GM21390 (cell line): ENCODE data around the gene ADGRF1.
"Not testable (repeated sequence)": the region's sequence is repeated elsewhere in the genome, so short reads cannot be mapped to it uniquely, and the experiment has no call there.

Source experiments
- ATAC-seq: cut with Tn5 transposase; IDR thresholded peaks from one replicate; pipeline ENCODE4 v1.9.1; 2021; ENCODE audit not compliant: unreplicated experiment

The ADGRF1 gene

DNA sequence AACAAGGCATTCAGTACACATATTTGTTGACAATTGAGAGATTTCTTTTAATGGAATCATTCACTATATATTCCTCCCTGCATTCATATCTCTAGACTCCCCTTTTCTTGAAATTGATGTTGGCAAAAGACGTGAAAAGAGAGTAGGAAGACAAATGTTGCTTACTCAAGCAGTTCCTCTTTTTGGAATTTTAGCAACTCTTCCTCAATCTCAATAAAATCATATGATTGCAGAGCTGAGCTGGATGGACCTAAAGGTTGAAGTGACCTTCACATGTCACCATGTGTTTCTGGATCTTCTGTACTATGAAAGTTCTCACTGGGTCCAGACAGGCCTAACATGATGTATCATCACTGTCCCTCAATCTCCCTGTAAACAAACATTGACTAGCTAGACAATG lies 18.6 kb downstream of the ADGRF1 start:
- no peak for ATAC-seq

DNA sequence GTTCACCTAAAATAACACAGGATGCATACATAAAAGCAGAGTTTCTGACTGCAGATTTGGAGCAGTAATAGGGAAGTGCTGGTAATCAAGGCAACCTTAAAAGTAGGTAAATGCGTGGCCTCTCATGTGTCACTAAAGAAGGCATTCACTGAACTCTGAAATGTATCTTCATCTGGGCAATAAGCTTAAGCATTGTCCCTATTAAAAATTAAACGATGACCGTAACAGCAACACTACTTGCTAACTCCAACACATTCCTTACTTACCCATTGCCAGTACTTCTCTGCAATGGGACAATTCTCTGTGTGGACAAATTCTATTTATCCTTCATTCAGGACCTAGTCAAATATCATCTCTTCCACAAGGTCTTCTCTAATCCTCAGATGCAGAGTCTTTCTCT lies 19.9 kb downstream of the ADGRF1 start:
- no peak for ATAC-seq

DNA sequence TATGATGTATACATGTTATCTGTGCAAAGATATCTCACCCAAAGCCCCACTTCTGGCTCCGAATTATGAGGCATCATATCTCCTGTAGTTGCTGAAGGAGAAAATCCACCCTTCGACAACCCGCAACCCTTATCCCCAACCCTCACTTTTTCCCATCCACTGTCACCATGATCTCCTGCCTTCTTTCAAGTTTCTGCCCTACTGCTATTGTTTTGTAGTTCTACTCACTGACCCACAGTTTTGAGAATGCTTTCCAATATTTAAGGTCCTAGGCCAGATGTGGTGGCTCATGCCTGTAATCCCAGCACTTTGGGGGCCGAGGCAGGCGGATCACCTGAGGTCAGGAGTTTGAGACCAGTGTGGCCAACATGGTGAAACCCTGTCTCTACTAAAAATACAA lies 22.2 kb downstream of the ADGRF1 start:
- no peak for ATAC-seq

DNA sequence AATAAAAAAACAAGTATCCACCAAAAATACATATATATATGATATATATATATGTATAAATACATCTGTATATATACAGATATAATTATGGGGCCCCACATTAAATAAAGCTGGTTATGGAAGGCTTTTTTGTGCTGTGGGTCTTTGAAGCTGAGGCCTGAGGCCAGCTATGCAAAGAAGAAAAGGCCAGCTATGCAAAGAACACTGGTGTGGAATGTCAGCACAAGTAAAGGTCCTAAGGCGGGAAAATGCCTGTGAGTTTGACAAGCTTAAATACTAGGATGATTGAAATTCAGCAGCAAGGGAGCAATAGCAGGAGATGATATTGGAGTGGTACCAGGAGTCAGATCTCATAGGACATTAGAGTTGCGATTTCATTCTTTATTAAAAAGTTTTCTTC lies 25.2 kb downstream of the ADGRF1 start:
- no peak for ATAC-seq

DNA sequence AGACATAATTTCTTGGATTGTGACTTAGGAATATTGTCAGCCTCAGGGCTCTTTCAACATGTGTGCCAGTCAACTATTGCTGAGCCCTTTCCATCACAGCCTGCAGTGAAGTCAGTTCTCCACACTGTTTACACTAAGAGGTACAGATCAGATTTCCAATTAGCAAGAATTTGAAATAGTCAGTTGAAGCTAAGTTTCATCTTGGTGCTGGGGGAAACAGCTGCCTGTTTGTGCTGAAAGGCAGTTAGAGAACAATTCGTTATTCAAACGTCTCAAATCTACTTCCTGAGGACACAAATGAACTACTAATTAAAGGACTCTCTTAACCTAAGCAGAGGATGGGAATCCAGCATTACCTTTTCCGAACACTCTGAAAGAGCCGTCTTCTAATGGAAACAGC lies 25.9 kb downstream of the ADGRF1 start:
- no peak for ATAC-seq

DNA sequence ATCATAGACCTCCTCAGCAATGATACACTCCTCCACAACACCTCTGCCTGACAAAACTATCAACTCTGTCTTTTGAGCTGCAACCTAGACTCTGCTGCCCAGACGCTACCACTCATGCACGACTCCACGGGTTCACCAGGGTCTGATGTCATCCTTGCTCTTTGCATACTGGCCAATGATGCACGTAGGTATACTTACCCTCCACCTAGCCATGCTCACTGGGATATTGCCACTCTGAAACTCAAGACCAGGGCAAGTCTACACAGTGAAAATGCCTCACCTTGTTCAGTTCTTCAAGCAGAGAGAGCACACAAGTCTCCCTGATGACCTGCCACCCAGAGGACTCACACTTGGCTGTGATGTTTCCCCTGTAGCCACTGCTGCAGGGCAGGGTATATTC lies 27.7 kb downstream of the ADGRF1 start:
- ATAC-seq, result no peak

DNA sequence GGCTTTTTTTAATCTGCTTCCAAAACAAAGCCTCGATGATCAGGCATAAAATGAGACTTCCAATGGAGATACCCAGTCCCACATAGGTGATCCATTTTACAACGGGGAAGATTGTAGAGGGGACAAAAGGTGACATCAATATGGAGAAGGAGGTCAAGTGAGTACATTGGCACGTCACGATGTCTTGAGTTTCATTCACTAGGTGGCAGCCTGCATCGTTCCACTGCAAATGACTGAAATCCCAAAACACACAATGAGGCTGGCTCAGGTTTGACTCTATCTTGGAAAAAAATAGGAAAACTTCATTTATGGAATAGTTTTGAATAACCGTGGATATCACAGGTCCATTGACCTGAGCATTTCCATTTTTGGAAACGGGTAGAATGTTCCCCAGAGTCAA lies 32.5 kb downstream of the ADGRF1 start:
- ATAC-seq, result no peak

DNA sequence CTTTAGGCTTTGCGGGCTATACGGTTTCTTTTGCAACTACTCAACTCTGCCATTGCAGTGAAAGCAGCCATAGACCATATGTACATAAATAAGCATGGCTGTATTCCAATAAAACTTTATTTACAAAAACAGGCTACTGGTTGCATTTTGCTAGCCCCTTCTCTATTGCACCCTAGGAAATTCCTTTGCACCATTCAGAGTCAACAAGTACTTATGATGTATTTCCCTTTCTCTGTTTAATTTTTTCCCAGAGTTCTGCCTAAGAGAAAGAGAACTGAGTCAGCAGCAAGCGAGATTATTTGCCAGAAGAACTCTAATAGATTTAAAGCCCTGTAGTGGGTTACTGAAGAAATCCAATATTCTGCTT lies 33.8 kb downstream of the ADGRF1 start:
- ATAC-seq, result no peak

DNA sequence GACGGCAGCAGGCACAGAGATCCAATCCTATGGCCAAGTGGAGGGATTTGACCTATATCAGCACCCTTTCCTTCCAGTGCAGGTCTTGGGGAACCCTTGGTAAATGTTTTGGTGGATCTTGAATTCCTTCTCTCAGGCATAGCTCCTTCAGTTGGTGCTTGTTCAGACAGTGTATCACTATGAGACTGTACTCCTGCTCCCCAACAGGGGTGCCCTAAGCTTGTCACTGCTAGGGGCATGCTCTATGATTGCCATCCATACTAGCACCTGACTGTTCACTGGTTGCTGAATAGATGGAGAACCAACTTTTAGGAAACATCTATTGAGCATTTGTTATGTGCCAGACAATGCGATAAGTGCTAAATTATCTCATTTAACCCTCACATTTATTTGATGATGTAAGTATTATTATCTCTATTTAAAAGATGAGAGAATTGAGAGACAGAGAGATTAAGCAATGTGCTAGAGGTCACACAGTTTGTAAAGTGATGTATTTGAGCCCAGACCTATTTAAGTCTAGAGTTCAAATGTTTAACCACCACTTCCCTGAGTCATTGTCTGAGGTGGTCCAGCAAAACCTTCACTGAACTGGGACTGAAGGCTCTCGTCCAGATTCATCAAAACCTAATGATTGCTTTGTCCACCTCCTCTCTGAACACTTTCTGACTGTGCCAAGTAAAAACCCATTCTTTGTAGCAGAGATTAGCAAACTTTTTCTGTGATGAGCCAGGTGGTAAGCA lies 34.3 kb downstream of the ADGRF1 start:
- ATAC-seq, result no peak

DNA sequence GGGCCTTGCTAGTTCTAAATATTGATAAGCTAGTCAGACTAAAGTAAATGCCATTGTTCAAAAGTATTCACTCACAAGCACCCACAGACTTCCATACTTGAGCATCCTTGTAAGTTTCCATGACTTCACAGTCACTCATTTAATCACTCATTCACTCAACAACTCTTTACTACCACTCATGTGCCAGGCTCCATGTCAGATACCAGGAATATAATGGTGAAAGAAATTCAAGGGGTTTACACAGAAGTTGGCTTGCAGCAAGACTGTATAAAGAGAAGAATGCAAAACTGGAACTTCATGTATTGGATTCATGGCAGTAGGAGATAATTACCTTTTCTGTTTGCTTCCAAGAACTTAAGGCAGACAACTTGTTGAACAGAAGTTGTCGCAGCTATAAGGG lies 36.6 kb downstream of the ADGRF1 start:
- ATAC-seq, result no peak

DNA sequence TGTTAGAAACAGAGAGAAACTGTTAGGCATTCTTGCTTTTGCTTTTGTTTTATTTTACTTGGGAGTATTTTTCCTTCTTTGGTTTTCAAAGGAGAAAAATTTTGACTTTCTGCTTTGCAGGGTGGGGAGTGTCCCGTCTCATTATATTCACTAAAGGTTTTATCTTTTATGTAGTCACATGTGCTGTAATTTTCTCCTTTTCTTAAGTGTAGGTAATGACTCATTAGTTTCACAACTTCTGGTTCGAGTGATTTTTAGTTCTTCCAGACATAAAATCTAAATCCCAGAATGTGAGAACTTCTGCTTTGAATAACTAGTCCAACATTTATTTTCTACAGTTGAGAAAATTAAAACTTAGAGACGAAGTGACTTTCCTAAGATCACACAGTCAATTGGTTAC lies 37.7 kb downstream of the ADGRF1 start:
- ATAC-seq, result no peak

DNA sequence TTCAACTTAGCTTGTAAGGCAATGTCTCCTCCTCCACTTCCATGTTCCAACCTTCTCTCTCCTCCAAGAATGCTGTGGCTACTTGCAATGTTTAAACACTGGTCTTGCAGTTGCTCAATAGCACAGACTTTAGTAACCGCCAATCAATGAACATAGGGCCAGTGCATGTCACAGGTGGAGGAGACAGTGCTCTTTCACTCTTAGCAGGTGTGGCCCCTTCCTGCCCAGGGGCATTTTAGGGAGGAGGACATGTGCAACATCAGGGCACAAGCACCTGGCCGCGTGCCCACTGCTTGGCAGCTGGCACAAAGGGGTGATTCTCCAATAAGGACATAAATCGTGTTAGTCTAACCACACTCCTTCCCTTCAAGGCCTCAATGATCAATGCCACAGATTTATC lies 41.3 kb downstream of the ADGRF1 start:
- ATAC-seq, result no peak

DNA sequence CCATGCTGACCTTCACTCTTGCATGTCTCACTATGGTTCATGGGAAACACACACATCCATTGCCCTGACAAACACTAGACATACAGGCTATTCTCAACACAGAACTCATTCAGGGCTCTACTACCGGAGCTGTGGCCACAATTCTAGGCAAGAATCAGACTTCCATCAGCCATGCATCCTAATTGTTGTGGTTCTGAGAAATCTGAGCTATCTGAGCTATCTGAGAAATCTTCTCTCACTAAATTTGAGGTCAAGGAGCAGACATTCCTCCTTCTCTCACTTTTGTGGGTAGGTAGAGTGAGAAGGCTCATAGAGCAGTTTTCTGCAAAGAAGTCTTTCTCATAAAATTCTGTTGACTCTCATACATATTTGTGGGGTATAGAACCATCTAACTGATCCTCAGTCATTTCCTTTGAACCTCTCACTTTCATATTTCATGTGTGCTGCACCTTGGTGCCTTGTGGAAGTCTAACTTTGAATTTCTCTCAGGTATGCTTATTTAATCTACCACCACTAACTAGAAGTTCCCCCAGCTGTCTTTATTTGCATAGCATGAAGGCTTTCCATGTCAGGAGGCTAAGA lies 43.6 kb downstream of the ADGRF1 start:
- no peak for ATAC-seq

DNA sequence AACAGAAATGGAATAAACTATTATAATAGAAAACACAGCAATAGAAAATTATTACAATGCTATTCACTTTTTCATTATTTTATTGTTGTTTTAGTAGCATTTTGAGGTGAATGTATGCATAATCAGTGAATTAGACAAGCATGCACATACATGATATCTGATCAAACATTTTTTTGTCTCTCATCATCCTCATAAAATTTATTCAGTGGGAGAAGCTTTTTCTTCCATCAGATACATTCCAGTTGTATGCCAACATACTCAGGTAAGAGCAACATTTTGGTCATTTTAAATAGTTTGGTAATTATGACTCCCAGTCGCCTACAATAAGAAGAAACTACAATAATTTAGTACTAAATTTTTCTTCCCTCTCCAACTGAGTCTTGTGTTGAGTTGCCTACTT lies 44.5 kb downstream of the ADGRF1 start:
- no peak for ATAC-seq

DNA sequence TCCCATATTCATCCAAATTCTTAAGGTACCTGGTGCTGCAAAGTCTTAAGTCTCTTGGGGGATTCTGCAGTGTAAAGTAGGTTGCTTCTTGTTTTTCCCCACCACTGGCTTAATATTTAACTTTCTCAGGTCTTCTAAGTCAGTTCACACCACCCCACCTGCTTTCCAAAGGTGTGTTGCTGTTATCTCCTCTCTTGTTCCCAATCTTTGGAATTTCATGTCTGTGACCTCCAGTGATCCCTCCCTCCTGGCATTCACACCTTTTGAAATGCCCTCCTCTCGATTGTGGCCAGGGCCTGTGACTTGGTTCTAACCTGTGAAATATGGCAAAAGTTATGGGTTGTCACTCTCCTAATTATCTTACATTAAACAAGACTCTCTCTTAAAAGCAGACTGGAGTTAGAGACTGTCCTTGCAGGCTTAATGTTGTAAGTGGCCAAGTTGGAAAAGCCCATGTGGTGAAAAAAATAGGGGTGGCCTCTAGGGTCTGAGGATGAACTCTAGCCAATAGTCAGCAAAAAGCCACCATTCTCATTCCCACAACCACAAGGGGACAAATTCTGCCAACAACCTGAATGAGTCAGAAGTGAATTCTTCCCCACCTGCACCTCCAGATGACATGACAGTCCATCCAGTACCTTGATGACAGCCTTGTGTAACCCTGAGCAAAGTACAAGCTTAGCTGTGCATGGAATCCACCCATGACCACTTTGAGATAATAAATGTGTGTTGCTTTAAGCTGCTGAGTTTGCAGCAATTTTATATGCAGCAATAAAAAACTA lies 45.1 kb downstream of the ADGRF1 start:
- ATAC-seq, result no peak

DNA sequence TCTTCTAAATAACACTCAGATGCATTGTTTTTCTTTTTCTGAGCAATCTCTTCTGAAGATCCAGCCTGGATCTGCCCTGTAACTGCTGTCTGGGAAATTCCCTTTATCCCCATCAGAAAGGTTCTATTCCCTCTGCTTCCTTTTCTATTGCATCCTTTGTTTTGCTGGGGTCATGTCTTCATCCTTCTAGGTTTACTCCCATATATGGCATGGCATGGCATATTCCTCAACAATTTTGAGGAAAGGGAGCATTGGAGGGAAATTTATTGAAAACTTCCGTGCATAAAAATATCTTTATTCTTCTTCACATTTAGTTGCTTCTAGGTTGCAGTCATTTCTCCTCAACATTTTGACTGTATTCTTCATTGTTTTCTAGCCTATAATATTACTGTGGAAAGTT lies 47.2 kb downstream of the ADGRF1 start:
- ATAC-seq, result no peak

DNA sequence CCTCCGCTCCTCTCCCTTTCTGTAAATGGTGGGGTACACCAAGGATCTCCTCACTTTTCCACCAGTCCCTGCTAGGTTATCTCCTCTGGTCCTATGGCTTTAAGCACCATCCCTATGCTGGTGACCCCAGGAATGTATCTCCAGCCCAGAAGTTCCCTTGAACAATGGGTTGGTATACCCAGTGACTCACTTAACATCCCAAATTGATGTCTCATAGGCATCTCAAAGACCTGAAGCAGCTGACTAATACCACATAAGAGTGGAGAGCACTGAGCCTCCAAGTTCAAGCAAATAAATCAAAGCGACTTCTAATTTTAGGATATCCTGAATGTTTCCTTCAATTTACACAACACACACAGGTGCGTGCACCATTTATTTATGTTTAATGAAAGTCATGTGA lies 48.3 kb downstream of the ADGRF1 start:
- no peak for ATAC-seq

DNA sequence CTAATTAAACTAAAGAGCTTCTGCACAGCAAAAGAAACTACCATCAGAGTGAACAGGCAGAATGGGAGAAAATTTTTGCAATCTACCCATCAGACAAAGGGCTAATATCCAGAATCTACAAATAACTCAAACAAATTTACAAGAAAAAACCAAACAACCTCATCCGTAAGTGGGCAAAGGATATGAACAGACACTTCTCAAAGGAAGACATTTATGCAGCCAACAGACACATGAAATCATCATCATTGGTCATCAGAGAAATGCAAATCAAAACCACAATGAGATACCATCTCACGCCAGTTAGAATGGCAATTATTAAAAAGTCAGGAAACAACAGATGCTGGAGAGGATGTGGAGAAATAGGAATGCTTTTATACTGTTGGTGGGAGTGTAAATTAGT lies 49.7 kb downstream of the ADGRF1 start:
- not testable (repeated sequence) for ATAC-seq

DNA sequence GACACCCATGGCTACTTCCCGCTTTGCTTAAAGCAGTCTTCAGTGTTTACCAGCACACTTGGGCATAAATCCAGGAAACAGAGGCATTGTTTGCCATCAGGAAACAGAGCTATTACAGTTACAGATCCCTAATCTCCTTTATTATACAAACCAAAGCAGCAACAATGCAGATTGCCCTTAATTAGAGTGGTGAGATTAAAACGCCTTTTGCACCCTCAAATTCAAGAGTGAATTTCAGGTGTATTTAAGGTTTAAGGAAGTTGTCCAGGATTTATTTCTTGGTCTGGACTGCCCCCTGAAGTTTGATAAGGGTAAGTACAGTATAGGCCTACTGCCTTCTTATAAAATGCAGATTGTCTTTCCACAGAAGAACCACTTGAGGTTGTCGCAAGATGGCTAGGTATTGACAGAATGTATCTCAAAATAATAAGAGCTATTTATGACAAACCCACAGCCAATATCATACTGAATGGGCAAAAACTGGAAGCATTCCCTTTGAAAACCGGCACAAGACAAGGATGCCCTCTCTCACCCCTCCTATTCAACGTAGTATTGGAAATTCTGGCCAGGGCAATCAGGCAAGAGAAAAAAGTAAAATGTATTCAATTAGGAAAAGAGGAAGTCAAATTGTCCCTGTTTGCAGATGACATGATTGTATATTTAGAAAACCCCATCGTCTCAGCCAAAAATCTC lies 51.2 kb downstream of the ADGRF1 start:
- not testable (repeated sequence) for ATAC-seq

DNA sequence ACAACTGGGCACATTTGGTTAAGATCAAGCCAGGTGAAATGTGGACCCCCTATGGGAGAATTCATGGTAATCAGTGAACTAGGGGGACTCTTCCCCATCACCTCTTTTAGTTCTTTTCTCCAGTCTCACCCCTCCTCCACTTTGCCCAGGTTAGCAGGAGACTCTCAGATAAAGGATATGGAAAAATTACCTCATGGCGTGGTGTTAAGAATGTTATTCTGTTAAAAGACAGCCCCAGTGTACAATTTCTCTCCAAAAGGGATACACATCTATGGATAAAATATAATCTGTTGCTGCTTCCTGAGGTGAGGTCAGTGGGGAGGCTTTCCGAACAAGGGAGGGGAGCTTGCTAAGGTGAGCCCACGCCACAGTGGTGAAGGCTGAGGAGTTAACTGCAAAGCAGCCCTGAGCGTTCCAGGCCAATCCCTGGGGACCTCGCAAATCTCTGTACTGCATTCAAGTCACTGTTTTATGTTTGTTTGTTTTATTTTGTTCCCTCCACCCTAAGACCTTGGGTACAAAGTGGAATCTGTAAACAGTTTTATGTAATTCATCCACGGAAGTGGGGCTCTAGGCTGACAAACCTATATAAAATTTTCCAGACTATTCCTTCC lies 52.0 kb downstream of the ADGRF1 start:
- ATAC-seq, result no peak

DNA sequence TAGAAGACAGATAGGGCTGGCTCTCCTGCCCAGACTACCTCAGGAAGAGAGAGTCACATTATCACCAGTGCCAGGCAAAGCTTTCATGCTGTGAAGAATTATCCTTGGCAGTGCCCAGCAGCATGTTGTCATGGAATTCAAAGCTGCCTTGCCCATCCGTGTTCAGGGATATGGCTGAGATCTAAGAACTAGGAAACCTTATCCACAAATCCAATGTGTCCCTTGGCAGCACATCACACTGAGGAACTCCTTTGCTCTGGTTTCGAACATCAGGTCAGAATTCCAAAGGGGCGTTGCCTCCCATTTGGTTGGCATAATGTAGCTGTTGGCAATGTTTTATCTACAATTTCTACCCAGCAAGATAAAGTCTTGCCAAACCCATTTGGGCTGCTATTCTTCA lies 52.7 kb downstream of the ADGRF1 start:
- no peak for ATAC-seq
